NCI-H69 (cell line): Measurements from ENCODE around the gene NPIPB6.
"Not testable (repeated sequence)": the region's sequence is repeated elsewhere in the genome, so short reads cannot be mapped to it uniquely, and the experiment has no call there.

Experiments used
- DNase-seq: peaks from one replicate; lab custom pipeline; 2025; lab: John Stamatoyannopoulos, UW

Gene NPIPB6

DNA sequence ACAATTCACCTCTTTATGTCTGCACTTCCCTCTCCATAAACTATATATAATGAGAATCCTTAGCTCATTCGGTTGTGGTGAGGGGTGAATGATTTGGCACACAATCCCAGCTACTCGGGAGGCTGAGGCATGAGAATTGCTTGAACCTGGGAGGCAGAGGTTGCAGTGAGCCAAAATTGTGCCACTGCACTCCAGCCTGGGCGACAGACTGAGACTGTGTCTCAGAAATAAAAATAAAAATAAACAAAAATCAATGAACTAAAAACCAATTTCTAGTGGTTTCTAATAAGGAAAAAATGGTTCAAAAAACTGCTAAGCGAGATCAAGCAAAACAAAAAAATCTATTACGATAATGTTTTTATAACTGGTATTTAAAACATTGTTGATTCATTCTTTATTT lies at the start of gene NPIPB6:
Gene NPIPB6, minus strand, starts transcription at position 101 of the 400 bp plus-strand sequence. CDS start 686 bp downstream, outside the sequence.
- not testable (repeated sequence) for DNase-seq

GRCh38 chr16:28403220-28404072 lies 40.1 kb upstream of the NPIPB6 start, which contains the start of gene EIF3CL:
Gene EIF3CL (minus strand): TSS chr16:28403841. CDS start chr16:28403618, 223 bp downstream.
- not testable (repeated sequence) for DNase-seq

DNA sequence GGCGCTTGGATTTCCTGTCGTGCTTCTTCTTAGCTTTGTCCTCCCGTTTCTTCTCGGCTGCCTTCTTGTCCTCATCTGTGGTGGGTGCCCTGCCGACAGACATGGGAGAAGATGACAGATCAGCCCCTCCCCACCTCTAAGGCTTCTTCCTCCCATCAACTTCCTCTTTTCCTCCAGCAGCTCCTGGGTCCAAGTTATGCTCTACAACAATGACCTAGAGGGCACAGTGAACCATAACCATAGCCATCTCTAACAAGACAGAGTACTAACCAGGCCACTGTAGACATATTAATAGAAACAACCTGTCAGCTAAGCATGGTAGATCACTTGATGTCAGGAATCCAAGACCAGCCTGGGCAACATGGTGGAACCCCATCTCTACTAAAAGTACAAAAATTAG lies 28.7 kb upstream of the NPIPB6 start:
- DNase-seq: not testable (repeated sequence)

DNA sequence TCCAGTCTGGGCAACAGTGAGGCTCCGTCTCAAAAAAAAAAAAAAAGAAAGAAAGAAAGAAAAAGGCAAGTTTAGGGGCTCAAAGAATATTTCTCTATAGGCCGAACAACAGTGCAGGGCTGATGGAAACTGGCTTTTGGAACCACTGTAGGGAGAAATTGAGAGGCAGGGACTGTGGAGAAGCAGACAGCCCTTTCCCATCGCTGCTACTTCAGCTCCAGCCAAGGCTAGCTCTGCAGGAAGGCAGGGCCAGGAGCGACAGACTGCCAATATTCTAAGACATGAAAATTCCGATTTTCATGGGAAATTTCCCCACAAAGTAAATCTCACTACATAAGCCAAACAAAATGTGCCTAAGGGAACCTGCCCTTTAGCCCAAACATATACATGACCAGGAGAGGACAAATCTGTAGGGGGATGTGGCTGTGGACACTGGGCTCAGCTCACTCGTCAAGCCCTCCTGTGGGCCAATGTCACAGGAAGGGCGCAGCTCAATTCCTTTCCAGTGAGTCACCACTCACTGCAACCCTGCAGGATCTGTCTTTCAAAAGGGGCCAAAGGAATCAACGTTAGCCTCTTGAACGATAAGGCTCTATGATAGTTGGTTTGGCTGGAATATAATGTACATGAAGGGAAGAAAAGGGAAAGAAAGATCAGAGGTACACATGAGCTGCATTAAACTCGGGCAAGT lies 19.0 kb upstream of the NPIPB6 start:
- not testable (repeated sequence) for DNase-seq

GRCh38 chr16:28377822-28378221 lies 14.5 kb upstream of the NPIPB6 start:
- DNase-seq: not testable (repeated sequence)

GRCh38 chr16:28377108-28377625 lies 13.9 kb upstream of the NPIPB6 start:
- DNase-seq: not testable (repeated sequence)

DNA sequence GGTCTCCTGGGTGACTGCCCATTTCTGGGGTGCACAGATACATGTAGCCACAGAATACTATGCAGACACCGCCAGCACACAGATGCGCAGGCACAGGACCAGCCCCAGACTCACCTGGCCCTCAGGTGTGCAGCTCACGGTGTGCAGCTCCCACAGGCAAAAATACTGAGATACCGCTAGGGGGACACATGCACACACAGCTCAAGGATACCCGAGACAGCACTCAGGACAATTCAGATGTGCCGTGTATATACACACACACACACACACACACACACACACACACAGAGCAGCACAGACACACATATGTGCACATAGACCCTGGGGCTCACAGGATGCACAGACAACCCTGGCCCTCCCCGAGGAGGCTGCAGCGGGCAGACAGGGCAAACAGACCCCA lies 11.8 kb upstream of the NPIPB6 start:
- not testable (repeated sequence) for DNase-seq

- DNase-seq: not testable (repeated sequence)
Observed at GRCh38 chr16:28374281-28374680, 11.0 kb upstream of the NPIPB6 start.

- not testable (repeated sequence) for DNase-seq
Observed at GRCh38 chr16:28367926-28368325, 4.6 kb upstream of the NPIPB6 start.

DNA sequence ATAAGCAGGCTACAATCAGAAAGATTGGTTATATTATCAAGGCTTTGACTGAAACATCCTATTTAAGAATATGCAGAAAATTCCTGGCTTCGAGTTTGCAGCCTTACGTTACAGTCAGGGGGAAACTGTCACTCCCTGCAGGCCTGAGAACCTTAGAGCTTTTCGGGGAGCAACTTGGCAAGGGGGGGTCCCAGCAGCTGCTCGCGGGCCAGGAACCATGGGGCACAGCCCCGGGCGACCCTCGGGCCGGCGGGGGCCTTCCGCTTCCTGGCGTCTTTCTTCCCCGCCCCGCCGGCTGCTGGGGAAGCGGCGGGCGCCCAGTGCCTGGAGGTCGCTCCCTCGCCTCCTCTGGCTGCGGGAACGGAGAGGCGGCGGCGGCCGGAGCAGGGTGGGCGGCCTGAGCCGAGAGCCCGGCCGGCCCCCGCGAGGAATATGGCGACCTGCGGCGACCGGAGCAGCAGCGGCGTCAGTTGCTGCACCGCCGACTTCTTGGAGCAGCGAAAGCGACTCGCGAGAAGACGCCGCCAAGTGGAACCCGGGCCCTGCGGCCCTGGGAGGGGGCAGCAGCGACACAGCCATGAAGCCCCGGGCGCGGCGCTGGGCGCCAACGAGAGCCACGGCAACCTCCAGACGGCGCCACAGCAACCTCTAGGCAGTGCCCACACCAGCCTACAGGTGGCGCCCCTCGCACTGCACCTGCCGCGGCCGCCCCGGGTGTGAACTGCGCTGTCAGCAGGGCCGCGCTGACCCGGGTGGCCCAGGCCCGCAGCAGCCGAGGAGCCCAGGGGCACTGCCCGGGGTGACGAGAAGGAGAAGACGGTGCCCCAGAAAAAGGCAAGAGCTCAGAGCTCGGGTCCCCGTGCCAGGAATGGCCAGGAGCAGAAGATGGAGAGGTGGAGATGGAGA lies 1.2 kb upstream of the NPIPB6 start:
- DNase-seq: not testable (repeated sequence)

- not testable (repeated sequence) for DNase-seq
Observed at GRCh38 chr16:28362600-28362999, 708 bp downstream of the NPIPB6 start.

GRCh38 chr16:28338230-28338629 lies 25.1 kb downstream of the NPIPB6 start:
- not testable (repeated sequence) for DNase-seq

DNA sequence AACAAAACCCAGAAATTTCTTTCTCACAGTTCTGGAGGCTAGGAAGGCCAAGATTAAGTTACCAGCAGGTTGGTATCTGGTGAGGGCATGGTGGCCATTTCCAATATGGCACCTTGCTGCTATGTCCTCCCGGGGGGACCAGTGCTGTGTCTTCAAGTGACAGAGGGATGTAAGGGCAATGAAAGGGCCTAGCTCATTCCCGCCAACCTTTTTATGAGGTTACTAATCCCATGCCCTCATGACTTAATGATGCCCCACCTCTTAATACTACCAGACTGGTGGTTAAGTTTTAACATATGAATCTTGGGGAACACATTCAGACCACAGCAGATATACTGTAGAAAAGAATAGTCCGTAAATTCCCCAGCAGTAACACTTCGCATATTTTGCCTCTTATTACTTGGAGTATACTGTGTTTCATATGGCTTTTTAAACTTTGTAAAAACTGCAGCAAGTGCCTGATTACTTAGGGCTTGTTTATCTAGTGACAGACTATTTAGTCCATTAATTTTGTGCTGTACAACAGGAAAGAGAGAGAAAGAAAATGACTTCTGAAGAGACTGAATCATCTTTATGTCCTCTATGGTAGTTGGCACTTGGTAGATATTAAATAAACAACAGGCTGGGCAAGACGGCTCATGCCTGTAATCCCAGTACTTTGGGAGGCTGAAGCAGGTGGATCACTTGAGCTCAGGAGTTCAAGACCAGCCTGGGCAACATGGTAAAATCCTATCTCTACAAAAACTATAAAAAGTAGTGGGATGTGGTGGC lies 26.2 kb downstream of the NPIPB6 start:
- not testable (repeated sequence) for DNase-seq

DNA sequence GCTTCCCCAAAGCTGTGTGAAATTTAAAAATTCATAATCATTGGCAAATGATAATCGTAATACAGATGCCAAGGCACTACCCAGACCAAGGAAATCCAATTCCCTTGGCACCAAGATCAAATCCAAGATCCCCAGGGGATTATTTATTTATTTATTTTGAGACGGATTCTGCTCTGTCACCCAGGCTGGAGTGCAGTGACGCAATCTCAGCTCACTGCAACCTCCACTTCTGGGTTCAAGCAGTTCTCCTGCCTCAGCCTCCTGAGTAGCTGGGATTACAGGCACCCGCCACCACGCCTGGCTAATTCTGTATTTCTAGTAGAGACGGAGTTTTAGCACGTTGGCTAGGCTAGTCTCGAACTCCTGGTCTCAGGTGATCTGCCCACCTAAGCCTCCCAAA lies 27.6 kb downstream of the NPIPB6 start:
- DNase-seq: not testable (repeated sequence)

- DNase-seq: not testable (repeated sequence)
Observed at GRCh38 chr16:28332632-28333031, 30.7 kb downstream of the NPIPB6 start.

- not testable (repeated sequence) for DNase-seq
Observed at GRCh38 chr16:28330981-28331380, 32.3 kb downstream of the NPIPB6 start.

DNA sequence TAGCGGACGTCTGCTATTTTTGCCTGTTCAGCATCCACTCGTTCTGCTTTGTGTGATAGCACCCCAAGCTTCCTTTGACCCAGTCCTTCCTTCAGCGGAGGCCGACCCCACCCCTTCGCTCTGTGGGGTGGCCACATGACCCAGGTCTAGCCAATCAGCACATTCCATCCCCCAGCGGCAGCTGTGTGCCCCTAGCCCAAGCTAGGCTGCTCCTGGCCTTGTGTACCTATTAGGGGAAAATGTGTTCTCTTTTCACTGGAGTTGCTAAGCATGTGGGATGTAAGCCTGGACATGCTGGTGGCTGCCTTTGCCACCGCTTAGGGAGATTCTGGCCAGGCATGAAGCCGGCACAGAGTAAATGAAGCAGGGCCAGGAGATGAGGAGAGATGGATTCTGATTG lies 33.1 kb downstream of the NPIPB6 start:
- DNase-seq: peak; percentile 10

- peak; percentile 56 for DNase-seq
Observed at GRCh38 chr16:28326881-28327610, 36.3 kb downstream of the NPIPB6 start.

DNA sequence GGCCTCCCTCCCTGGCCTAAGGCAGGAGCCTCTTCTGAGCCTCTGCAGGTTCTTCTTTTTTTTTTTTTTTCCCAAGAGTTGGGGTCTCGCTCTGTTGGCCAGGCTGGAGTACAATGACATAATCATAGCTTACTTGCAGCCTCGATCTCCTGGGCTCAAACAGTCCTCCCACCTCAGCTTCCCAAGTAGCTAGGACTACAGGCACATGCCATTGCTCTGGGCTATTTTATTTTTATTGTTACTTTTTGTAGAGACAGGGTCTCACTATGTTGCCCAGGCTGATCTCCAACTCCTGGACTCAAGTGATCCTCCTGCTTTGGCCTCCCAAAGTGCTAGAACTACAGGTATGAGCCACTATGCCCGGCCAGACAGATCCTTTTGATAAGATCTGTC lies 38.4 kb downstream of the NPIPB6 start:
- DNase-seq: no peak
